ENCODE data around the gene ABL1. TPM values are rescaled to one million over a fixed set of nuclear protein-coding genes. Genes with fewer than 3 reads are reported as not detected.

The ABL1 gene
- total RNA-seq, 1 donor from 2014 or later, result 113 TPM

- DNase-seq (ENCODE audit: low spot score, unreplicated experiment), result no peak
- H3K4me1 Mint-ChIP-seq (ENCODE audit: low read depth), result peaks cover 18% of the 10 kb centered on the region
- TF ChIP-seq CTCF (IDR thresholded peaks at IDR 0.05; ENCODE audit: unreplicated experiment), result no peak
- H3K27me3 Mint-ChIP-seq, result no peaks in the 10 kb centered on the region
- H3K36me3 Mint-ChIP-seq (ENCODE audit: insufficient read depth), result peaks cover 30% of the 10 kb centered on the region
- no peak overlapping the region for H3K4me3 Mint-ChIP-seq (ENCODE audit: low read depth)
- H3K27ac Mint-ChIP-seq, result no peak overlapping the region
- H3K9me3 Mint-ChIP-seq (ENCODE audit: low read depth), result no peaks in the 10 kb centered on the region
Measured at GRCh38 chr9:130861372-130862180, 26.5 kb downstream of the ABL1 start.

GRCh38 chr9:130862217-130862616 lies 27.2 kb downstream of the ABL1 start:
- H3K36me3 Mint-ChIP-seq (ENCODE audit: insufficient read depth), result peaks cover 32% of the 10 kb centered on the region
- H3K9me3 Mint-ChIP-seq (ENCODE audit: low read depth), result no peaks in the 10 kb centered on the region
- TF ChIP-seq CTCF (IDR thresholded peaks at IDR 0.05; ENCODE audit: unreplicated experiment), result no peak
- peaks cover 18% of the 10 kb centered on the region for H3K4me1 Mint-ChIP-seq (ENCODE audit: low read depth)
- peak overlapping the region; percentile 26 for H3K27ac Mint-ChIP-seq
- no peak for DNase-seq (ENCODE audit: low spot score, unreplicated experiment)
- no peak overlapping the region for H3K4me3 Mint-ChIP-seq (ENCODE audit: low read depth)
- no peaks in the 10 kb centered on the region for H3K27me3 Mint-ChIP-seq

- H3K4me3 Mint-ChIP-seq (ENCODE audit: low read depth), result no peak overlapping the region
- TF ChIP-seq CTCF (IDR thresholded peaks at IDR 0.05; ENCODE audit: unreplicated experiment), result no peak
- no peaks in the 10 kb centered on the region for H3K27me3 Mint-ChIP-seq
- H3K4me1 Mint-ChIP-seq (ENCODE audit: low read depth), result peaks cover 18% of the 10 kb centered on the region
- no peaks in the 10 kb centered on the region for H3K9me3 Mint-ChIP-seq (ENCODE audit: low read depth)
- H3K27ac Mint-ChIP-seq, result no peak overlapping the region
- peaks cover 29% of the 10 kb centered on the region for H3K36me3 Mint-ChIP-seq (ENCODE audit: insufficient read depth)
- no peak for DNase-seq (ENCODE audit: low spot score, unreplicated experiment)
Measured at GRCh38 chr9:130862747-130863146, 27.7 kb downstream of the ABL1 start.

- Mint-ChIP-seq H3K4me1 (ENCODE audit: low read depth) (peaks cover 8% of the 10 kb centered on the region), H3K9me3 (ENCODE audit: low read depth) (no peaks in the 10 kb centered on the region), H3K36me3 (ENCODE audit: insufficient read depth) (peaks cover 31% of the 10 kb centered on the region), H3K27ac (no peak overlapping the region), H3K4me3 (ENCODE audit: low read depth) (no peak overlapping the region), H3K27me3 (no peaks in the 10 kb centered on the region)
- no peak for TF ChIP-seq CTCF (IDR thresholded peaks at IDR 0.05; ENCODE audit: unreplicated experiment)
- DNase-seq (ENCODE audit: low spot score, unreplicated experiment), result no peak
Measured at GRCh38 chr9:130864541-130864940, 29.5 kb downstream of the ABL1 start.

DNA sequence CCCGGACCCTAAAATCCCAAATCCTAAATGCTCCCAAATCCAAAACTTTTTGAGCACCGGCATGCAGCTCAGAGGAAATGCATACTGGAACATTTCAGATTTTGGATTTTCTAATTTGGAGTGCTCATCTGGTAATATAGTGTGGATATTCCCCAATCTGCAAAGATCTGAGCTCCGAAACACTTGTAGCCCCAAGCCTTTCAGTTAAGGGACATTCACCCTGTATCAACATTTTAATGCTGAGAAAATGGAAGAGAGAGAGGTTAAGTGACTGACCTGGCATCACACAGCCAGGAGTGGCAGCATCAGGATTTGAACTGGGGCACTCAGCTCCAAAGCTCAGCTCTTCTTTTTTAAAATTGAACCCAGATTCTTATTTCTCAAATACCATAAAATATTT lies 30.9 kb downstream of the ABL1 start:
- no peak overlapping the region for H3K27ac Mint-ChIP-seq
- H3K27me3 Mint-ChIP-seq, result no peaks in the 10 kb centered on the region
- TF ChIP-seq CTCF (IDR thresholded peaks at IDR 0.05; ENCODE audit: unreplicated experiment), result no peak

More for the DNA sequence above, 30.9 kb downstream of the ABL1 start:
- Mint-ChIP-seq H3K4me1 (ENCODE audit: low read depth) (peaks cover 8% of the 10 kb centered on the region), H3K4me3 (ENCODE audit: low read depth) (no peak overlapping the region), H3K9me3 (ENCODE audit: low read depth) (no peaks in the 10 kb centered on the region), H3K36me3 (ENCODE audit: insufficient read depth) (peaks cover 27% of the 10 kb centered on the region)
- DNase-seq (ENCODE audit: low spot score, unreplicated experiment), result no peak
